HG03575 (cell line): ENCODE results near the gene MKI67.

Source experiments
- ATAC-seq: cut with Tn5 transposase; IDR thresholded peaks from one replicate; pipeline ENCODE4 v1.9.1; 2021; ENCODE audit not compliant: unreplicated experiment, insufficient number of reproducible peaks, low FRiP score; ENCODE audit errors: extremely low read depth

The MKI67 gene

DNA sequence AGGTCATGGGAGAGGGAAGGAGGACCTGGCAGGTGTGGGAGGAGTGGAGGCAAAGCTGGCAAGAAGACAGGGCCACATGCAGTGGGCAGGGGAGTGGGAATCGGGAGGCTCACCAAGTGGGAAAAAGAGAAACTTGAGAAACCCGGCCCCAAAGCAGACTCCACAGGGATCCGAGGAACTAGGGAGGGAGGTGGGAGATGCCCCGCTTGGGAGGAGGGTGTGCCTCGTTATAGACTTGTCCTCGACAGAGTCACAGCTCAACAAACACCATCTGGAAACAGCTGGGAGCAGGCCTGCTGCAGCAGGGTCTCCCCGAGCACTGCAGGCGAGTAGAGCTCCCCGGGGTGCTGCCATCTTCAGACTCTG is 54.8 kb downstream of the MKI67 start:
- no peak for ATAC-seq

DNA sequence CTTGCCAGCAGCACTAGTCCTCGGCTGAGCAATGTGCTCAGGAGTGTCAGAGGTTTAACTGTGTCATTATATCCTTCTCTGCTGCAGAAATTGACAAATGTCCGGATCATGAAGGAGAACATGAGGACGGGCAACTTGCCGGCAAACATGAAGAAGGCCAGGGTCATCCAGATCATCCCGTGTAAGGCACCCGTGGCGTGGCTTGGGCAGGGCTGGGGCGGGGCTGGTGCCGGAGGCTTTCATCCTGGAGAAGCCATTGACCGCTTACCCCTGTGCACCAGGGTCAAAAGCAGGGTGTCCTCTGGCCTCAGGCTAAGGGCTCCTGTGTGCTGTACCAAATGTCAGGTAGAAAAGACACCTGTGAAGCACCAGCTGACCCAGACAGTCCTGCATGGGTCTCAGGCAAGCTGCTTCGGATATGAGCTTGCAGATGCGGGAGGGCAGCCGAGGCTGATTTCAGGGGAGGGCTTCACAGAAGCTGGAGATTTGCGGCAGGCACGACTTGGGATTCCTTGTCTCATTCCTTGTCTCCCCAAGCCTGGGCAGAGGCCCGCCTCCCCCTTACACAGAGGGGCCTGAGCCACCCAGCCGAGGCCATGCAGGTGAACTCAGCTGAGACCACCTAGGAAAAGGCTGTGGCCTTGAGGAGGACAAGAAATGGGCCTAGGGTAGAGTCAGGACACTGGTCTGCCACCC is 55.4 kb downstream of the MKI67 start:
- ATAC-seq = no peak

DNA sequence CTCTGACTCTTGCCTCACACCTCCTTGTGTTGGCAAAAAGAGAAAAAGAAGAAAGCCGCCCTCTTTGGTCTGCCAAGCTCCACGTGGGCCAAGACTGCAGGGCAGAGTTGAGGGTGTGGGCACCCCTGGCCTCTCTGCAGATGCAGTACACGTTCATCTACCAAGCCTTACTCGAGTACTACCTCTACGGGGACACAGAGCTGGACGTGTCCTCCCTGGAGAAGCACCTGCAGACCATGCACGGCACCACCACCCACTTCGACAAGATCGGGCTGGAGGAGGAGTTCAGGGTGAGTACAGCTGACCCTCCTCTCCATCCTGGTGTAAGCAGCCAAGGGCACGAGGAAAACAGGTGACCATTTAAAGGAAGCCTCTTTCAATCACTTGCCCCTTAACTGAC is 56.1 kb downstream of the MKI67 start:
- no peak for ATAC-seq

DNA sequence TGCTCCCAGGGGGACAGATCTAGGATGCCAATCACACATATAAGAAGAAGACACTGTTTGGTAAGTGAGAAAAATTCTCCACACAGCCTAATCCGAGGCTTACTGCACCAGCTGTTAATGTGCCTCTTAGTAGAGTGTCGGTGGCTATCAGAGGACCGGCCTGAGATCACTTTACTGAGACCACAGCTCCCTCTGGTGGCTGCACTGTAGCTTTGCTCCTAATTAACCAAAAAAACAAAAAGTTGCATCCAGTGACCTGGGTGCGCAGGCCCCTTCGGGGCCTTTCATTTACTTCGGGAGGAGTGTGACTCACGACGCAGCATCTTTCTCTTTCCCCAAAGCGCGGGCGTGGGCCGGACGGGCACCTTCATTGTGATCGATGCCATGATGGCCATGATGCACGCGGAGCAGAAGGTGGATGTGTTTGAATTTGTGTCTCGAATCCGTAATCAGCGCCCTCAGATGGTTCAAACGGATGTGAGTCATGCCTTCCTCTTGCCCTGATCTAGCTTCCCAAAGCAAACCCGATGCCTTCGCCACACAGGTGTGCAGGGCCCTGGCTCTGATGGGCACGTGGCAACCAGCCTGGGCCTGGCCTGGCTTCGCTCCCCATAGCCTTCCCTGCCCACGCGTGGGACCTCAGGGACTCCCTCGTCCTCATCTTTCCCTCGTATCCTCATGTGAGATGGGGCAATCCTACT is 56.7 kb downstream of the MKI67 start:
- ATAC-seq = no peak

DNA sequence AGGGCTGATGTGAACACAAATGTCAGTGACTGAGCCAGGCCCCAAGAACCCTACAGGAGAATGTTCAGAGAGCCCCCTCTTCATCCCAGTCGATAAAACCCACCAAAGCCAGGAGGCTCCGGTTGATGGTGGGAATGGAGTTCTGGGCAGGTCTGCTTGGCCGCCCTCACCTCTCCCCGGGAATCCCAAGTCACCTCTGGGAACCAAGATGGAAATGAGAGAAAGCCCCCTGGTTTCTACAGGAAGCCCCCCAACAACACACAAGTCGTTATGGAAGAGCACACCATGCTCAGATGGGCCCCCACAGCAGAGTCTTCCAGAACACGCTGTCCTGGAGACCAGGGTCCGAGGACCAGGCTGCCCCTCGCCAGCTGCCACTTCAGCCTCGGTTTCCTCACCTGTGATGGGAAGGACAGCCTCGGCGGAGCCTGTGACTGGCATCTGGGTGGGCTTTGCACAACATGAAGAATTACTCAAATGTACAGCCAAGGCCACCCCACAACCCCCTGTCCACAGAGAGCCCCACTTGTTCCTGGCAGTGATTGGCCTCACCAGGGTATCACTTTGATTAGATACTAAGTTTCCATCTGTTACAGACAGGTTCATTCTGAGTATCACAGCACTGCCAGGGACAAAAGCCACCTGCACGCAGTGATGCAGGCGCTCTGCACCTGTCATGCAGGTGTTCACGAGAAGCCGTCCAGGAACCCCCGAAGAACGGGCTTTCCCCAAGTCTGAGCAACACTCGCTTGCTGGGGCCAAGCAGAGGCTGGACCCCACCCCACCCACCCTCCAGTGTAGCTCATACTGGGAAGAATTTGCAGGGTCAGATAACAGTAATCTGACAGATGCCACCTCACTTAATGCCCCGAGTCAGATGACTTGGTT is 57.6 kb downstream of the MKI67 start:
- no peak for ATAC-seq

DNA sequence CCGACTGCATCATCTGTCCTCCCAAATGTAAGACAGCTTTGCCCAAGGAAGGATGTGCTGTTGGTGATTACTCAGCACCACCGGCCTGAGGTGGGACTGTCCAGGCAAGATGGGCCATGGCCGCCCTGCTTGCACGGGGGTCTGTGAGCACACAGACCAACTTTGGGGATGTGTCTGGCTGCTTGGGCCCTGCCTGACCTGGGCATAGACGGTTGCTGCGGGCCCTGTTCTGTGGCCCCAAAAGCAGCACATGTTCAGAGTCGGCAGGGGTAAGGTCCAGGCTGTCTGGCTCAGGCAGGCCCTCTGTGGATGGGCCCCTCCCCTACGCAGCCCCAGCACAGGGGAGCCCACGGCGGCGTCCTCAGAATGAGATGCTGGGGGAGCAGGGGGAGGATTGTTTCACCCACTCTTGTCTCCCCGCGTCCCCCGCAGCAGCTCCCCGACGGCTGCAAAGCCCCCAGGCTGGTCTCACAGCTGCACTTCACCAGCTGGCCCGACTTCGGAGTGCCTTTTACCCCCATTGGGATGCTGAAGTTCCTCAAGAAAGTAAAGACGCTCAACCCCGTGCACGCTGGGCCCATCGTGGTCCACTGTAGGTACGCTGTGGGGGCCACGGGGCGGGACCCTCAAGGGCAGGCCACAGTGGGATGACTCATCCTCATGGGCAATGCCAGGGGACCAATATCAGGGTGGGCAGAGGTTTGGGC is 58.4 kb downstream of the MKI67 start:
- ATAC-seq = no peak

DNA sequence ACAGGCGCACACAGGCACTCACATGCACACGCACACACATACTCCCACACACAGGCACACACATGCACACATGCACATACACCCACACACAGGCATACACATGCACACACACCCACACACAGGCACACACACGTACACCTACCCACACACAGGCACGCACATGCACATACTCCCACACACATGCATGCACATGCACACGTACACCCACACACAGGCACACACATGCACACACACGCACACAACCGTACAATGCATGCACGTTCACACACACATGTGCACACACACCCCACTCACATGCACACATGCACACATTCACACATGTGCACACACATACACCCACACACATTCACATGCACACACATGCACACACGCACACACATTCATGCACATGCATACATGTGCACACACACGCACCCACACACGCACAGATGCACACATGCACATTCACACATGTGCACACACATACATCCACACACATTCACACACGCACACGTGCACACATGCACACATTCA is 59.3 kb downstream of the MKI67 start:
- ATAC-seq = no peak

DNA sequence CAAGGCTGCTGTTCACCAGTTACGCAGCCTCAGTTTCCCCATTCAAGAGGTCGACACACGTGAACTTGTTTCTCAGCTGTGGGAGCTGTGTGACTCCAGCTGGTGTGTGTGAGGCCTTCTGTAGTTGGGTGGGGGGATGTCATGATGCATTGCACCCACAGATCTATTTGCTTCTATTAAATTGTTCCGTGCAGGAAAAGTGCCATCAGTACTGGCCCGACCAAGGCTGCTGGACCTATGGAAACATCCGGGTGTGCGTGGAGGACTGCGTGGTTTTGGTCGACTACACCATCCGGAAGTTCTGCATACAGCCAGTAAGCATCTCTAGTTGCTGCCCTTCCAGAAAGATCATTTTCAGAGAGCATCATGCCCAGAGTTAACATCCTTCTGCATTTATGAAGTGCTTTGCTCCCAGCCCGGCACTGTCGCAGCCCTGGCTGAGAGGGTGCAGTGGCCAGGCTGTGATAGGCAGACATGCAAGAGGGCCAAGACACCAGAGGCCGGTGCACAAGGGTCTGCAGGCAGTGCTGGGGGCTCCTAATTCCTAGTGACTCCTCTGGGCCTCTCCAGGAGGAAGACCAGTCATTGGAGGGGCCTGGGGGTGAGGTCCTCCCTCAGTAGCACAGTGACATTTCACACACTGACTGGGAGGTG is 60.2 kb downstream of the MKI67 start:
- ATAC-seq = no peak

DNA sequence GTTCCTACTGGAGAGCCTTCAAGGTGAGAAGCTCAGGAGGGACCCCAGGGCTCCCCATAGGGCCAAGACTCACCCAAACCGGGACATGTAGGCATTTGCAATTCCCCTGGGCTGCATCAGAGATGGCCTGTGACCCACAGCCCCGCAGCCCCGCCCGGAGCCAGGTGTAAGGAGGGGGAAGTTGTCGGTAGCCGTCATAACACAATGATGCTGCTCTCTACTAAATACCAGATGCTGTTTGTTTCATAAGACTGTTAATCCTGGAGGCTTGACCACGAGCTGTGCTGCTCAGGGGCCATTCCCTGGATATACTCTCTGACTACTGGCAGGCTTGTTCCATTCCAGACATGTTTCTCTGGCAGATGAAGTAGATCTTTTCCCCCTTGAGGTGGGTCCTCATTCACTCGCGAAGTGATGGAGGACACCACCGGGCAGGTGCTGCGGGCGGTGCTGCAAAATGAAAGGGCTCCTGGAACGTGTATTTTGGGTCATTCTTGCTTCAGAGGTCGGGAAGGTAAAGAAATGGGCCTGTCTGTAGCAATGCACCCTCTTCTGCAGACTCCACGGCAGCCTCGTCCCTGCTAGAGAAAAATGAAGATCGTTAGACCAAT is 61.1 kb downstream of the MKI67 start:
- no peak for ATAC-seq

DNA sequence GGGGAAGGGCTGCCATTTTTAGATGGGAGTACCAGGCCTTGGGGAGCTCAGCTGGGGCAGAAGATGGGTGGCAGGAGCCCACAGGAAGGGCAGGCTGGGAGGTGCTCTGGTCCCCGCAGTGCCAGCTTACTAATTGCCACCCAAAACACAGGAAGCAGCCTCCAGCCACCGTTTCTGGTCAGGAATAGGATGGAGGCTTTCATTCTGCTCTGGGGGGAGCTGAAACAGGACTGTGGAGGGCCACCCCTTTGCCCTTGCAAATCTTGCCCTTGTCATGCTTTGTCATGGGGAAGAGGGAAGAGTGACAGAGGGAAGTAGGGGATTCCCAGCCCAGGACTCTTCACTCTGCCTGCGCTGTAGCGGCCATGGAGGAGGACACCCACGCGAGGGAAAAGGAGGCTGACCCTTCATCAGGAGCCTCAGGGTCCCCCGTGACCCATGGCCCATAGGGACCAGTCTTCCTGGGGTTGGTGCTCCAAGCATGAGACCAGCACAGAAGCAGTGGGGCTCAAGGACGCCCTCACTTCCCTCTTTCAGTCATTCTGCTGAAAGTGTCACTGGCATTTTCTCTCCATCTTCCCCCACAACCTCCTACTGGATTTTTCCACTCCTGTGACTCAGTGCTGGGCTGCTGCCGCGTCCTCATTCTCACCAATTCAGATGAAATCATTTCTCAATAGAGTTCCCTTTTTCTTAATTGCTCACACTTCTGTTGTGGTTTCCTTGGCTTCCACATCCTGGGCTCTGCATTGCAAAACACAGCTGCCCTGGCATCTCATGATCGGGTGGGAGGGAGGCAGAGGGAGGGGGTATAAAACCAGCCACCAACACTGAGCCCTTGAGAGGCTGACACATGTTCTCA is 61.9 kb downstream of the MKI67 start:
- peak; percentile 37 for ATAC-seq

DNA sequence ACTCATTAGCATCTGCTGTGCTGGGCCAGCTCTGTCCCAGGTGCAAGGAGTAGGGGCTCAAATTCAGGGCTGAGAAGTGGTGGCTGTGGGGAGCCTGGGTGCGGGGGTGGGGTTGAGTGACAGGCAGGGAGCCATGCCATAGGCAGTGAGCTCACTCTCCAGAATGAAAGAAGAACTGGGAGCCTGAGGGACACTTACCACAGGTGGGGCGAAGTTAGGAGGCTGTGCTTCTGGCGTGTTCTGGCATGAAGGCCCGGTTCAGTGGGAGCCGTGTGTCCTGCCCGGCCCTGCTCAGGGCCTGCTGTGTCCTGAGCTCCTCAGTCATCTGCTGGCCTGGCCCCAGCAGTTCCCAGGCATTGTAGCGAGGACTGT is 62.5 kb downstream of the MKI67 start:
- no peak for ATAC-seq

DNA sequence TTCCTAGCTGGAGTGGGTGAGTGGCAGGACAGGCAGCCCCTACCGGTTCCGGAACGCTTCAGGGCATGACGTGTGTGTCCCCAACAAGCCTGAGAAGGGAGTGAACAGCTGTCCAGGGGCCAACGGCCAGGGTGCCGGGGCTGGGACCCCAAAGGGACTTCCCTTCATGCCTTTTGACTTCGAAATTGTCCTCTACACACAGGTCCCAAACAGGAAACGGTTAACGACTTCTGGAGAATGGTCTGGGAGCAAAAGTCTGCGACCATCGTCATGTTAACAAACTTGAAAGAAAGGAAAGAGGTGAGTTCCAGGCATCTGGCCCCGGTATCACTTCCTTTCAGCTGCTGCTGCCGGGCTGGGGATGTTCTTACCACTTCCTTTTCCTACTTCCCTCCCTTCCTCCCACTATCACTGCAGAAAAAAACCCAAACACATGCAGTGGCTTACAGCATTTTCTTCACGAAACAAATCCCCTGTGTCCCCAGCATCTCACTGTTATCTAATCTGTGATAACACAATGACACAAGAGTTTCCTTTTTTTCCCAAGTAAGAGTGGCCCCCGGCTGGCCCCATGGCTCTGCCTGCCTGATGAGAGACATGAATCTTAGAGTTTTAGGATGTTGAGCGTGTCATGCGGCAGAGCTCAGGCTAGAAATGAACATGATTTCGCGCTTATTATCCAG is 63.2 kb downstream of the MKI67 start:
- ATAC-seq = peak; percentile 28

DNA sequence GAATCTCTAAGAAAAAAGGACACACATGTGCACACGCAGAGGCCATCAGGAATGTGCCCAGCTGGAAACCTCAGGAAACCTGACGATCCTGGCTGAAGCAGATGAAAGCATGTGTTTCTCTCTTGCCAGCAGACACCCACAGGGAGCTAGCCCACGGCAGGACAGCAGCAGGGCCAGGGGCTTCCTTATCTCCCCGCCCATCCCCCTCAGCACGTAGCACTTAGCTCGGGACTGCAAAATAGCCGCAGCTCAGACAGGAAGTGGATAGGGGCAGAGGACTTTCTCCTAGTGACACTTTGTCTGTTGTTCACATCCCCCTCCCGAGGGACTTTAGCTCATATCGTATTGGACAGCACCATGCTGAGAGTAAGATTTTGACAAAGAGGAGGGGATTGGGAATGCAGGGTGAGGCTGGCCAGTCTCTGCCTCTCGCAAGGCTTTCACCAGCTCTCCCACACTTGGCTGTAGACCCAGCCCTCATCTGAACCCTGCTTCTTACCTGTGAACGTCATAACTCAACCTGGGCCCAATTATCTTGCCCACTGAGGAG is 63.8 kb downstream of the MKI67 start:
- no peak for ATAC-seq

DNA sequence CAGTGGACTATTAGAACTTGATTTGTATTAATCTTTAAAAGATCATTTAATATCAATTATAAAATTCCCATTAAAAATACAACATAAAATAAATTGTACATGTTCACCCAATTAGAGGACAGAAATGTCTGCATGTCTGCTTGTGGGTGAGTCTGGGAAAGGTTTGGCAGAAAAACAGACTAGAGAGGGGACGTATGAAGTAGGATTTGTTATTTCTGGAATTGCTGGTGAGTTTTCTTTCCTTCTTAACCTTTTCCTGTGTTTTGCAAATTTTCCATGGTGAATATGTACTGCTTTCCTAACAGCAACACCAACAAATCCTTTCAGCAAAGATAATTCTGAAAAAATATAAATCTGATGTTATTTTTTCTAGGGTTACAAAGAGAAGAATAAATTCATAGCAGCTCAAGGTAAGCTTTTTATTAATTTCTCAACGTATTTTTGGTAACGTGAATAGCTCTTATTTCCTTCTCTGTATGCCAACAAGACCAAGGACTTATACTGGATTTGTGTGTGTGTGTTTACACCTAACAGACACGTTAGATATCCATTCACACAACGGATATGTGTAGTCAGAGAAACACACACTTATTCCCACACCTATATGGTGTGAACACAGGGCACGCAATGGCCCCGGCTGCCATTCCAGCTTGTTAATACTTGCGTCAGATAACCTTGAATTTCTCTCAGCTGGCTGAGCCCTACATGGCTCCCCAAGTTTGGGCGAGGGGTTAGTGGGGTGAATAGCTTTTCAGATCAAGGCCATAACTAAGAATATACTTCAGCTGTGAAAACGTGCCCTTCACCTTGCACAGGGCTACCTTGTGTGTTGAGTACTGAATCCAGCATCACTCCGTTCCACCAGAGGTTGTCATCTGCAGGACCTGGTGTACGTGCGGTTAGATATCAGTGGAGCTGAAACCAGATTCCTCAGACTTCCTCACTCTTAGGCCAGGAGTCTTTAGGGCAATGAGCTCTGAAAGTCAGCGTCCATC is 64.6 kb downstream of the MKI67 start:
- no peak for ATAC-seq

DNA sequence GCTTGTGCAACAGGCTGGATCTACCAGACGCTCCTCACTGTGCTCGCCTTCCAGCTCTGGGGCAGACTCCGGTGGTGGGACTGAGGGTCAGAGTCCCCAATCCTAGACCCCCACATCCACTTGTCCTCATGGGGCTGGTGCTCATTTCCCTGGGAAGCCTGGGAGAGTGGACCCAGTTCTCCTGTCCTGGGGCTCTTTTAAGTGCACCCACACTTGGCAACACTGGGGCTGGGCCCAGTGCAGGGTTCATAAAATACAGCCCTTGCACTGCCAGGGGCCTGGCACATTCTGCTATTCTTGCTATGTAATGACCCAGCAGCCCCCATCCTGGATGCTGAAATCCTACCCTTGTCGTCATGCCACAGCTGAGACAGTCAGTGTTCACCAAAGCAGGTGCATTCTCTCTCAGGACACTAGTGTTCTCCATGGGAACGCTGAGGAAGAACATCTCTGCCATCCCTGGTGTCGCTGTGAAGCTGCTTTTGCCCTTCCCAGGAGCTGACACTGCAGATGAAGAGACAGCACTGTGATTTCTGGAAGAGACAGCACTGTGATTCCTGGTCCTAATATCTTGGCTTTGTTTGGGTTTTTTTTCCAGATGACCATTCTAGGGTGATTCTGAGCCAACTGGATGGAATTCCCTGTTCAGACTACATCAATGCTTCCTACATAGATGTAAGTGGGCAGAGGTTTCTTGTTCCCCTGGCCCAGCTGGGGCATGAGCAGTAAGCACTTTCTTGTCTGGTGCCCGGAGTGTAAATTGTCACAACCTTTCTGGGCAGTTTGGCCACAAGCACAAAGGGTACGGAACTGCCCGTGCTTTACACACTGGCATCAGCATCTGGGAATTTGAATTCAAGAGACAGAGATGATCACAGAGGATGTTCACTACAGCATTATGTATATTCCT is 65.6 kb downstream of the MKI67 start:
- ATAC-seq = no peak
